ENCODE results near the gene IL1R2.

DNA sequence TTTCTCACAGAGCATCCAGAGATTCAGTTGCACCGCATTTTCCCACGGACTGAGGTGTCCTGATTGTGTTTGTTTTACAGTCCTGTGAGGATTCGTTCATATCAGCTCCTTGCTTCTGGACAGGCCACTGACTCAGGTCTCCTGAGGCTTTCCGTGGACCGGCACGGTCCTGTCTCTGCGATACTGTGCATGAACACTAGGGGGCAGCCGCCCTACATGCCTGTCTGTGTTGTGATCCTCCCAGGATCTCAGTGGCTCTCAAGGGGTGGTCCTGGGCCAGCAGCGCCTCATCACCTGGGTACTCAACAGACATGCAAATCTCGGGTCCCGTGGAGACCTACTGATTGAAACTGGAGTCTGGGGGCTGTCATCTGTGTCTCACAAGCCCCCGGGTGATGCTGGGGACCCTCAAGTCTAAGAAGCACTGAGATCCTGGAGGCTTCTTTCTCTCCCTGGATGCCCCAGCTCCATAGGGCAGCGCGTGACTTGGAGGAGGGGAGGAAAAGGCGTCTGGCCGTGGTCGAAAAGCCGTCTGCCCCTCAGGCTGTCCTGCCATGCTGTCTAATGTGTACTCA, 28.9 kb downstream of the IL1R2 start:
- TF ChIP-seq, protein P1, sequence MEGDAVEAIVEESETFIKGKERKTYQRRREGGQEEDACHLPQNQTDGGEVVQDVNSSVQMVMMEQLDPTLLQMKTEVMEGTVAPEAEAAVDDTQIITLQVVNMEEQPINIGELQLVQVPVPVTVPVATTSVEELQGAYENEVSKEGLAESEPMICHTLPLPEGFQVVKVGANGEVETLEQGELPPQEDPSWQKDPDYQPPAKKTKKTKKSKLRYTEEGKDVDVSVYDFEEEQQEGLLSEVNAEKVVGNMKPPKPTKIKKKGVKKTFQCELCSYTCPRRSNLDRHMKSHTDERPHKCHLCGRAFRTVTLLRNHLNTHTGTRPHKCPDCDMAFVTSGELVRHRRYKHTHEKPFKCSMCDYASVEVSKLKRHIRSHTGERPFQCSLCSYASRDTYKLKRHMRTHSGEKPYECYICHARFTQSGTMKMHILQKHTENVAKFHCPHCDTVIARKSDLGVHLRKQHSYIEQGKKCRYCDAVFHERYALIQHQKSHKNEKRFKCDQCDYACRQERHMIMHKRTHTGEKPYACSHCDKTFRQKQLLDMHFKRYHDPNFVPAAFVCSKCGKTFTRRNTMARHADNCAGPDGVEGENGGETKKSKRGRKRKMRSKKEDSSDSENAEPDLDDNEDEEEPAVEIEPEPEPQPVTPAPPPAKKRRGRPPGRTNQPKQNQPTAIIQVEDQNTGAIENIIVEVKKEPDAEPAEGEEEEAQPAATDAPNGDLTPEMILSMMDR (IDR thresholded peaks at IDR 0.05; ENCODE audit: insufficient read depth, low read length) = peak; percentile 91
- TF ChIP-seq POLR2AphosphoS5 (IDR thresholded peaks at IDR 0.05; ENCODE audit: low read depth) (no peak), SPI1 (IDR thresholded peaks at IDR 0.05; ENCODE audit: borderline replicate concordance, low read depth) (no peak), GABPA (IDR thresholded peaks at IDR 0.05; ENCODE audit: low read depth) (no peak)

All from HL-60 (cell line).